Gastrocnemius medialis (tissue), 4 donors: Measurements from ENCODE around the gene POTEE. TPM values are rescaled to one million over a fixed set of nuclear protein-coding genes. Genes with fewer than 3 reads are reported as not detected.
"Not testable (repeated sequence)": the region's sequence is repeated elsewhere in the genome, so short reads cannot be mapped to it uniquely, and the experiment has no call there.

Source experiments
- ATAC-seq, 2 donors: fragments of 150-250 bp; one replicate each; pipeline ENCODE4 v1.9.1; 2016
- DNase-seq, 2 donors: peaks; one replicate each; pipeline ENCODE4 v3.0.0-alpha.2; 2019
- H3K27ac ChIP-seq, 4 donors: fragments of 200-600 bp; sonication (generic); 1 replicate in 1 of 4; 2 replicates in 3 of 4; pipeline ENCODE4 v1.5.1; 2016 to 2018; ENCODE audit warnings: mild to moderate bottlenecking in 2 of 4, moderate library complexity in 1 of 4
- H3K27me3 ChIP-seq, 3 donors: fragments of 200-600 bp; sonication (generic) in 2 of 3; 1 replicate in 1 of 3; 2 replicates in 2 of 3; pipeline versions ENCODE4 v1.5.1 to v1.6.0; 2016 to 2019; ENCODE audit warnings: mild to moderate bottlenecking in 1 of 3, moderate library complexity in 1 of 3
- H3K36me3 ChIP-seq, 2 donors: fragments of 200-600 bp; sonication (generic) in 1 of 2; one replicate each; pipeline ENCODE4 v1.5.1; 2017 to 2018
- H3K4me1 ChIP-seq, 2 donors: fragments of 200-600 bp; sonication (generic) in 1 of 2; one replicate each; pipeline ENCODE4 v1.5.1; 2016 to 2017; ENCODE audit warnings: mild to moderate bottlenecking in 2 of 2
- H3K4me3 ChIP-seq, 4 donors: fragments of 200-600 bp; sonication (generic) in 3 of 4; 1 replicate in 1 of 4; 2 replicates in 3 of 4; pipeline ENCODE4 v1.5.1; 2016 to 2019; ENCODE audit warnings: mild to moderate bottlenecking in 2 of 4
- H3K9me3 ChIP-seq, 3 donors: fragments of 200-600 bp; sonication (generic) in 2 of 3; 1 replicate in 1 of 3; 2 replicates in 2 of 3; pipeline ENCODE4 v1.5.1; 2016 to 2019
- CTCF ChIP-seq, 5 experiments: fragments of 450-650 bp in 3 of 5; fragments of 200-600 bp in 2 of 5; sonication (generic) in 2 of 5; IDR thresholded peaks in 4 of 5; conservative IDR thresholded peaks in 1 of 5; 1 replicate in 4 of 5; 2 replicates in 1 of 5; pipeline ENCODE4 v1.5.1; 2016 to 2019; ENCODE audit warnings: antibody characterized with exemption in 5 of 5, mild to moderate bottlenecking in 3 of 5, moderate library complexity in 3 of 5
- POLR2A ChIP-seq, 2 donors: fragments of 450-650 bp; IDR thresholded peaks; one replicate each; pipeline ENCODE4 v1.6.1; 2017; ENCODE audit warnings: antibody characterized with exemption in 2 of 2, mild to moderate bottlenecking in 2 of 2, moderate library complexity in 2 of 2
- in situ Hi-C, 4 donors: fragments of 200-750 bp; cut with MboI; loops; one replicate each; pipeline versions ENCODE4 v1.15.0 to v1.8.0; 2017; ENCODE audit warnings: low sequenced_read_pairs in 4 of 4
- intact Hi-C: fragments of 100-400 bp; cut with DNase I; formaldehyde crosslinking; loops from one replicate; pipeline ENCODE4 v1.15.1; 2023; ENCODE audit warnings: low total_unique reads
- total RNA-seq, 4 donors: library from RNA; depleted of rRNA; stranded (reverse); fragments of >200 nt; gene quantifications; one replicate each; pipeline versions ENCODE4 v1.1.0 to v1.2.3, GENCODE V29; 2016

POTEE gene
- total RNA-seq = not detected

GRCh38 chr2:131209030-131209772, at the start of gene POTEE:
POTEE (plus strand) TSS chr2:131209536; CDS start chr2:131218403, 8,867 bp downstream.
- in situ Hi-C loops, H3K4me3 ChIP-seq, ATAC-seq, H3K4me1 ChIP-seq, DNase-seq, H3K9me3 ChIP-seq, H3K36me3 ChIP-seq, intact Hi-C loops, H3K27me3 ChIP-seq, H3K27ac ChIP-seq: not testable (repeated sequence)

GRCh38 chr2:131165562-131165961, 43.8 kb upstream of the POTEE start:
- H3K27ac ChIP-seq, ATAC-seq, DNase-seq, H3K27me3 ChIP-seq, H3K36me3 ChIP-seq, in situ Hi-C loops, intact Hi-C loops, H3K9me3 ChIP-seq, H3K4me3 ChIP-seq, H3K4me1 ChIP-seq: not testable (repeated sequence)

GRCh38 chr2:131168538-131168937, 40.8 kb upstream of the POTEE start:
- TF ChIP-seq CTCF (IDR thresholded peaks at IDR 0.05 in 4 of 5, conservative IDR thresholded peaks at IDR 0.05 in 1 of 5) (no peak), POLR2A (IDR thresholded peaks at IDR 0.05) (no peak)
- no peaks in the 10 kb centered on the region for H3K27me3 ChIP-seq
- H3K36me3 ChIP-seq = no peaks in the 10 kb centered on the region
- no peak for DNase-seq
- H3K27ac ChIP-seq = no peak overlapping the region
- ATAC-seq = no peak
- in situ Hi-C loops (no loop called here), intact Hi-C loops (no loop called here)
- H3K4me3 ChIP-seq = no peak overlapping the region
- H3K4me1 ChIP-seq = no peaks in the 10 kb centered on the region
- H3K9me3 ChIP-seq = no peaks in the 10 kb centered on the region

GRCh38 chr2:131178050-131178449, 31.3 kb upstream of the POTEE start:
- H3K36me3 ChIP-seq, in situ Hi-C loops, intact Hi-C loops, H3K27ac ChIP-seq, H3K4me1 ChIP-seq, H3K9me3 ChIP-seq, H3K4me3 ChIP-seq, DNase-seq, ATAC-seq: not testable (repeated sequence)
- H3K27me3 ChIP-seq = peaks cover 0 to 15% (median 12%) of the 10 kb centered on the region in 3 donors

GRCh38 chr2:131178721-131179418, 30.5 kb upstream of the POTEE start:
- peaks cover 0 to 15% (median 12%) of the 10 kb centered on the region in 3 donors for H3K27me3 ChIP-seq
- H3K4me3 ChIP-seq, DNase-seq, H3K9me3 ChIP-seq, H3K36me3 ChIP-seq, H3K27ac ChIP-seq, H3K4me1 ChIP-seq, in situ Hi-C loops, ATAC-seq, intact Hi-C loops: not testable (repeated sequence)

GRCh38 chr2:131181451-131181850, 27.9 kb upstream of the POTEE start:
- intact Hi-C loops, H3K4me1 ChIP-seq, in situ Hi-C loops: not testable (repeated sequence)

GRCh38 chr2:131193421-131193820, 15.9 kb upstream of the POTEE start:
- H3K36me3 ChIP-seq, H3K9me3 ChIP-seq, H3K27me3 ChIP-seq, DNase-seq, intact Hi-C loops, in situ Hi-C loops, H3K4me3 ChIP-seq, ATAC-seq, H3K27ac ChIP-seq, H3K4me1 ChIP-seq: not testable (repeated sequence)

More at GRCh38 chr2:131181451-131181850, 27.9 kb upstream of the POTEE start:
- not testable (repeated sequence) for DNase-seq, H3K9me3 ChIP-seq, H3K36me3 ChIP-seq, H3K27ac ChIP-seq, ATAC-seq, H3K4me3 ChIP-seq
- H3K27me3 ChIP-seq = peaks cover 0 to 12% (median 9%) of the 10 kb centered on the region in 3 donors

GRCh38 chr2:131196186-131196585, 13.2 kb upstream of the POTEE start:
- H3K27me3 ChIP-seq, intact Hi-C loops, H3K9me3 ChIP-seq, in situ Hi-C loops, H3K27ac ChIP-seq, ATAC-seq, H3K4me3 ChIP-seq, DNase-seq, H3K36me3 ChIP-seq, H3K4me1 ChIP-seq: not testable (repeated sequence)
